ENCODE data around the gene SERPINA5. TPM values are rescaled to one million over a fixed set of nuclear protein-coding genes. Genes with fewer than 3 reads are reported as not detected.
"Not testable (repeated sequence)": the region's sequence is repeated elsewhere in the genome, so short reads cannot be mapped to it uniquely, and the experiment has no call there.

SERPINA5 gene
- polyA plus RNA-seq, 1 donor: 5.3 TPM

GRCh38 chr14:94636744-94637412 is 55.7 kb downstream of the SERPINA5 start:
- Histone ChIP-seq H3K27ac (ENCODE audit: low read length) (no peak overlapping the region), H3K27me3 (ENCODE audit: control insufficient read depth, insufficient read depth, low read length) (no peaks in the 10 kb centered on the region), H3K4me1 (ENCODE audit: control insufficient read depth, insufficient read depth, low read length) (peaks cover 3% of the 10 kb centered on the region), H3K36me3 (ENCODE audit: control insufficient read depth, insufficient read depth, low read length) (no peaks in the 10 kb centered on the region), H3K9me3 (ENCODE audit: control insufficient read depth, low read depth, low read length) (no peaks in the 10 kb centered on the region), H3K4me3 (ENCODE audit: low read length) (no peak overlapping the region)
- WGBS (ENCODE audit: insufficient coverage, low lambda C conversion rate): no CpG with 5 or more reads among the region's 2 CpGs
- peak in 1 of 2 donors; percentile 20 for DNase-seq

- DNase-seq; H3K36me3 ChIP-seq (ENCODE audit: control insufficient read depth, insufficient read depth, low read length); H3K27me3 ChIP-seq (ENCODE audit: control insufficient read depth, insufficient read depth, low read length); H3K27ac ChIP-seq (ENCODE audit: low read length); H3K4me3 ChIP-seq (ENCODE audit: low read length); H3K9me3 ChIP-seq (ENCODE audit: control insufficient read depth, low read depth, low read length); H3K4me1 ChIP-seq (ENCODE audit: control insufficient read depth, insufficient read depth, low read length): not testable (repeated sequence)
- WGBS (ENCODE audit: insufficient coverage, low lambda C conversion rate): 20% methylated on average over 1 of the region's 8 CpGs
These were observed 56.6 kb downstream of the SERPINA5 start for GRCh38 chr14:94637814-94638213.

GRCh38 chr14:94638339-94638738 is 57.1 kb downstream of the SERPINA5 start:
- Histone ChIP-seq H3K27me3 (ENCODE audit: control insufficient read depth, insufficient read depth, low read length) (no peaks in the 10 kb centered on the region), H3K27ac (ENCODE audit: low read length) (no peak overlapping the region), H3K4me1 (ENCODE audit: control insufficient read depth, insufficient read depth, low read length) (peaks cover 2% of the 10 kb centered on the region), H3K36me3 (ENCODE audit: control insufficient read depth, insufficient read depth, low read length) (no peaks in the 10 kb centered on the region), H3K9me3 (ENCODE audit: control insufficient read depth, low read depth, low read length) (no peaks in the 10 kb centered on the region), H3K4me3 (ENCODE audit: low read length) (no peak overlapping the region)
- WGBS (ENCODE audit: insufficient coverage, low lambda C conversion rate): no CpG with 5 or more reads among the region's 2 CpGs
- no peak for DNase-seq

GRCh38 chr14:94638961-94639817 is 58.0 kb downstream of the SERPINA5 start:
- H3K9me3 ChIP-seq (ENCODE audit: control insufficient read depth, low read depth, low read length): no peaks in the 10 kb centered on the region
- H3K27me3 ChIP-seq (ENCODE audit: control insufficient read depth, insufficient read depth, low read length): no peaks in the 10 kb centered on the region
- H3K4me3 ChIP-seq (ENCODE audit: low read length): no peak overlapping the region
- no peak overlapping the region for H3K27ac ChIP-seq (ENCODE audit: low read length)
- no CpG with 5 or more reads among the region's 11 CpGs for WGBS (ENCODE audit: insufficient coverage, low lambda C conversion rate)
- H3K36me3 ChIP-seq (ENCODE audit: control insufficient read depth, insufficient read depth, low read length): no peaks in the 10 kb centered on the region
- no peak for DNase-seq
- H3K4me1 ChIP-seq (ENCODE audit: control insufficient read depth, insufficient read depth, low read length): no peaks in the 10 kb centered on the region

- H3K4me1 ChIP-seq (ENCODE audit: control insufficient read depth, insufficient read depth, low read length): no peaks in the 10 kb centered on the region
- no peak for DNase-seq
- no CpG with 5 or more reads among the region's 10 CpGs for WGBS (ENCODE audit: insufficient coverage, low lambda C conversion rate)
- H3K27ac ChIP-seq (ENCODE audit: low read length): no peak overlapping the region
- H3K4me3 ChIP-seq (ENCODE audit: low read length): no peak overlapping the region
- H3K9me3 ChIP-seq (ENCODE audit: control insufficient read depth, low read depth, low read length): no peaks in the 10 kb centered on the region
- H3K36me3 ChIP-seq (ENCODE audit: control insufficient read depth, insufficient read depth, low read length): no peaks in the 10 kb centered on the region
- no peaks in the 10 kb centered on the region for H3K27me3 ChIP-seq (ENCODE audit: control insufficient read depth, insufficient read depth, low read length)
These were observed 59.8 kb downstream of the SERPINA5 start for GRCh38 chr14:94640721-94641631.

- no peak for DNase-seq
- H3K27me3 ChIP-seq (ENCODE audit: control insufficient read depth, insufficient read depth, low read length): no peaks in the 10 kb centered on the region
- H3K4me1 ChIP-seq (ENCODE audit: control insufficient read depth, insufficient read depth, low read length): no peaks in the 10 kb centered on the region
- no peaks in the 10 kb centered on the region for H3K36me3 ChIP-seq (ENCODE audit: control insufficient read depth, insufficient read depth, low read length)
- no peak overlapping the region for H3K4me3 ChIP-seq (ENCODE audit: low read length)
- WGBS (ENCODE audit: insufficient coverage, low lambda C conversion rate): 100% methylated on average over 1 of the region's 12 CpGs
- no peaks in the 10 kb centered on the region for H3K9me3 ChIP-seq (ENCODE audit: control insufficient read depth, low read depth, low read length)
- no peak overlapping the region for H3K27ac ChIP-seq (ENCODE audit: low read length)
These were observed 60.4 kb downstream of the SERPINA5 start for GRCh38 chr14:94641632-94641955.

Other genes starting within 250 kb of the SERPINA5 start
- not detected for gene SERPINA2, start 214.7 kb upstream of the SERPINA5 start, polyA plus RNA-seq
- 1,712 TPM for gene SERPINA1, start 192.8 kb upstream of the SERPINA5 start, polyA plus RNA-seq
- gene SERPINA11, start 128.6 kb upstream of the SERPINA5 start, polyA plus RNA-seq: 0.10 TPM
- not detected for gene SERPINA9, start 105.2 kb upstream of the SERPINA5 start, polyA plus RNA-seq
- not detected for gene SERPINA12, start 72.0 kb upstream of the SERPINA5 start, polyA plus RNA-seq
- gene SERPINA4, start 20.0 kb upstream of the SERPINA5 start, polyA plus RNA-seq: 46.0 TPM
- gene SERPINA3, start 31.0 kb downstream of the SERPINA5 start, polyA plus RNA-seq: 0.51 TPM
- gene GSC, start 188.7 kb downstream of the SERPINA5 start, polyA plus RNA-seq: 0.10 TPM